HG03342 (cell line): ENCODE measurements around the gene PDK2.

ENCODE experiments used
- ATAC-seq: cut with Tn5 transposase; IDR thresholded peaks from one replicate; pipeline ENCODE4 v1.9.1; 2021; ENCODE audit warnings: mild to moderate bottlenecking, moderate library complexity; ENCODE audit not compliant: unreplicated experiment

The PDK2 gene

DNA sequence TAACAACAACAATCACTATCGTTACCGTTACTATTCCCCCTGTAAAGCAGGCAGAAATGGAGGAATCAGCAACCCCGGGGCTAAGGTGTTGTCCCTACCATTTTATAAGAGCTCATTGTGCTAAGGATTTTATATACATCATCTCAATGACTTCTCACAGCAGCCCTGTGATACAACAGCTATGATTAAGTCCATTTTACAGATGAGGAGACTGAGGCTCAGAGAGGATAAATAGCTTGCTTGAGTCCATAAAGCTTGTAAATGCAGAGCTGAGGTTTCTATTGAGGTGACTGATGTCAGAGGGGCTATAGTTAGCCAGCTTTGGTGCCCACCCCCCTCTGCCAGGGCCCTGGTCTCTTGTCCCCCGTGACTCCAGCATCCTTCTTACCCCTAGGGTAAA lies 16.7 kb upstream of the PDK2 start:
- no peak for ATAC-seq

GRCh38 chr17:50079334-50080095 lies 15.6 kb upstream of the PDK2 start:
- no peak for ATAC-seq

- no peak for ATAC-seq
Observed at GRCh38 chr17:50080096-50080480, 15.1 kb upstream of the PDK2 start.

GRCh38 chr17:50080827-50081226 lies 14.3 kb upstream of the PDK2 start:
- no peak for ATAC-seq

- ATAC-seq, result no peak
Observed at GRCh38 chr17:50081757-50082156, 13.4 kb upstream of the PDK2 start.

GRCh38 chr17:50087246-50087911 lies 7.8 kb upstream of the PDK2 start:
- peak; percentile 56 for ATAC-seq

GRCh38 chr17:50087912-50088405 lies 7.2 kb upstream of the PDK2 start:
- no peak for ATAC-seq

GRCh38 chr17:50088952-50089825 lies 6.0 kb upstream of the PDK2 start:
- ATAC-seq, result no peak

DNA sequence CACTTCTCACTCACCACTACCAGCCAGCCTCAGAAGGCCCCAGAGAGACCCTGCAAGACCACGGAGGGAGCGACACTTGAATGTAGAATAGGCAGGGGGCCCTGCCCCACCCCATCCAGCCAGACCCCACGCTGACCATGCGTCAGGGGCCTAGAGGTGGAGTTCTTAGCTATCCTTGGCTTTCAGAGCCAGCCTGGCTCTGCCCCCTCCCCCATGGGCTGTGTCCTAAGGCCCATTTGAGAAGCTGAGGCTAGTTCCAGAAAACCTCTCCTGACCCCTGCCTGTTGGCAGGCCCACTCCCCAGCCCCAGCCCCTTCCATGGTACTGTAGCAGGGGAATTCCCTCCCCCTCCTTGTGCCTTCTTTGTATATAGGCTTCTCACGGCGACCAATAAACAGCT lies 5.1 kb upstream of the PDK2 start:
- no peak for ATAC-seq

- no peak for ATAC-seq
Observed at GRCh38 chr17:50090971-50091917, 3.9 kb upstream of the PDK2 start.

- ATAC-seq, result no peak
Observed at GRCh38 chr17:50091918-50092285, 3.2 kb upstream of the PDK2 start.

DNA sequence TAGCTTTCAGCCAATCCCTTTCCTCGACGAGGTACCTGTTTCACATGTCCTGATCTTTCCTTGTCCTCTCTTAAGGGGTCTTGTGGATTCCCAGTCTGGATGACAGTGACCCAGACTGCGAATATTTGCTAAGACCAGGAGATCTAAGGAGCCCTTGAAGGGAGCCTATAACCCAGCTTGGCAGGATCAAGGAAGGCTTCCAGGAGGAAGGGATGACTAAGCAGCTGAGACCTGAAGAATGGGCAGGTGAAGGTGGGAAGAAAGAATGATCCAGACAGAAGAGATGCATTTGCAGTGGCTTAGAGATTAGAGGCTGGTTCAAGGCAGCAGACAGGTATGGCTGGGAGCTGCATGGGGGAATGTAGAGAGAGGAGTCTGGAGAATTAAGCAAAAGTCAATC lies 1.9 kb upstream of the PDK2 start:
- no peak for ATAC-seq

- no peak for ATAC-seq
Observed at GRCh38 chr17:50093807-50094206, 1.3 kb upstream of the PDK2 start.

- peak; percentile 37 for ATAC-seq
Observed at GRCh38 chr17:50094243-50094752, 853 bp upstream of the PDK2 start.

DNA sequence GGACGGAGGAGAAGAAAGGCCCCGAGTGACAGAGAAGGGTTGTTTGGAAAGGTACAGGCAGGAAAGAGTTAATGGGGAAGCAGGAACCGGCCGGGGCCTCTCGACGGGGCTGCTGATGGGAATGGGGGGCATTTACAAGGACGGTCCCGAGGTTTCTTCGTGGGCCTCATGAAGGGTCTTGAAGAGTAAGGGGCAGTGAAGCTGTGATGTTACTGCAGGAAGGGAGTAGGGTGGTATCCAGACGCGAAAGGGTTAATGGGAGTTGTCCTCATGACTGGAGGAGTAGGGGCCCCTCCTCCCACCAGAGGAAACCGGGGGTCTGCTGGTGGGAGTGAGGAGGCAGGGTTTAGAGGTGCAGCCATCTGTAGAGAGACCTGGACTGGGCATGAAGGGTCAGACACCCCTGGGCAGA lies 481 bp downstream of the PDK2 start:
- no peak for ATAC-seq

GRCh38 chr17:50096092-50096491 lies 941 bp downstream of the PDK2 start:
- ATAC-seq, result no peak

DNA sequence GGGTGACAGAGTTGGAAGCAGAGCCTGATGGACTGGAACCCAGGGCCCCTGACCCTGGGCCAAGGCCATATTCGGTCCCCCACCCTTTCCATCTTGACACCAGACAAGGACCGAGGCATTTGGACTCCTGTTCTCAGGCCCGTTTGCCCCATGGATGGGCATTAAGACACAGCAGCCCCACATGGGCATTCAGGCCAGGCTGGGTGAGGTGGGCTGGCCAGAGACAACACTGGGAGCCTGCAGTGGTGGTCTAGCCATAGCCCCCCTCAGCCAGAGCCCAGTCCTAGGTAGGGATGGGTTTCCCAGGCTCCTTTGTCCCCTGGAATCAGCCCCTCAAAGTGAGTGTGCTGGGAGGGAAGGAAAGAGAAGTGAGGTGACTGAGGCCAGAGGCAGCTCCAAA lies 1.6 kb downstream of the PDK2 start:
- no peak for ATAC-seq

DNA sequence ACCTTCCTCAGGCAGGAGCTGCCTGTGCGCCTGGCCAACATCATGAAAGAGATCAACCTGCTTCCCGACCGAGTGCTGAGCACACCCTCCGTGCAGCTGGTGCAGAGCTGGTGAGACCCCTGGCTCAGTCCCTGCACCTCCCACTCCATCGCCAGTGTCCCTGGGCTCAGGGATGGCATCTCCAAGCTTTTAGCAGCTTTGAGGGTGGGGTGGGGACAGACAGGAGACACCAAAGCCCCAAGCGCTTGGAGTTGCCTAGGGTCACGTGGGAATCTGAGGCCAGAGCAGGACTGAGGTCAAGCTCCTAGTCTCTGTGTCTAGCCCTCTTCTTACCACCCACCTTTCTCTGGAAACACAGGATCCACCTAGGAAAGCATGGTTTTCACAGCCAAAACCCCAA lies 2.3 kb downstream of the PDK2 start:
- no peak for ATAC-seq

GRCh38 chr17:50097926-50098325 lies 2.8 kb downstream of the PDK2 start:
- ATAC-seq, result no peak

DNA sequence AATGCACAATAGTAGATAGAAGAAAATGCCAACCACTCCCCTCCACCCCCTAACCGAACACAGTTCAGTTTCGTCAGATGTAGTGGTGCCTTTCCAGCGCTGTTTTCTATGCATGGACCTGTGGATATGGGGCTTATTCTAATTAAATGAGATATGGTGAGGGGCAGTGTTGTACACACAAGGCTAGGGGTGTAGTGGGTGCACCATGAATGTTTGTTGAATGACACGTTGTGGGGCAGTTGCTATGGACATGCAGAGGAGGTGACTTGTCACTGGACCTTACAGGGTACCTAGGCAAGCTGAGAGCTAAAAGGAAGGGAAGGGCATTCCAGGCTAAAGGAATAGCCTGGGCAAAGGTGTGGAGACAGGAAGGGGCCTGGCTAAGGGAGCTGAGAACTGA lies 3.4 kb downstream of the PDK2 start:
- no peak for ATAC-seq
